Naive B cell (primary cell): ENCODE data around the gene MX1. TPM values are rescaled to one million over a fixed set of nuclear protein-coding genes. Genes with fewer than 3 reads are reported as not detected.

ENCODE experiments used
- ATAC-seq, 2 donors: fragments of 150-1000 bp; cut with Tn5 transposase; 2 replicates each; pipeline ENCODE4 v1.10.0; 2021; ENCODE audit warnings: low read depth in 2 of 2, mild to moderate bottlenecking in 2 of 2, moderate library complexity in 2 of 2
- DNase-seq: peaks from one replicate; pipeline ENCODE4 v3.0.0; 2022
- H3K27ac Mint-ChIP-seq, 6 donors: one replicate each; pipeline ENCODE4 v1.8.0; 2020 to 2022; ENCODE audit warnings: mild to moderate bottlenecking in 6 of 6, mixed read lengths in 6 of 6, moderate library complexity in 5 of 6, inconsistent platforms in 2 of 6
- H3K27me3 Mint-ChIP-seq, 3 donors: one replicate each; pipeline ENCODE4 v1.8.0; 2021 to 2022; ENCODE audit warnings: mixed read lengths in 3 of 3, mild to moderate bottlenecking in 1 of 3
- H3K36me3 Mint-ChIP-seq, 2 donors: one replicate each; pipeline ENCODE4 v1.8.0; 2020 to 2022; ENCODE audit warnings: mixed read lengths in 2 of 2, inconsistent platforms in 1 of 2, mild to moderate bottlenecking in 1 of 2
- H3K4me1 Mint-ChIP-seq, 3 donors: one replicate each; pipeline ENCODE4 v1.8.0; 2020 to 2022; ENCODE audit warnings: mixed read lengths in 3 of 3, inconsistent platforms in 1 of 3, mild to moderate bottlenecking in 1 of 3, moderate library complexity in 1 of 3
- H3K4me3 Mint-ChIP-seq, 8 donors: one replicate each; pipeline ENCODE4 v1.8.0; 2020 to 2022; ENCODE audit warnings: mild to moderate bottlenecking in 8 of 8, mixed read lengths in 8 of 8, moderate library complexity in 8 of 8, inconsistent platforms in 2 of 8
- H3K9me3 Mint-ChIP-seq, 7 donors: one replicate each; pipeline ENCODE4 v1.8.0; 2020 to 2022; ENCODE audit warnings: mixed read lengths in 7 of 7, mild to moderate bottlenecking in 5 of 7, inconsistent platforms in 2 of 7, moderate library complexity in 1 of 7
- polyA plus RNA-seq, 6 donors: library from polyadenylated mRNA; unstranded; fragments of 300-500 nt; fragmentation: Illumina TruSeq; gene quantifications; one replicate each; pipeline ENCODE4 v1.2.3, GENCODE V29; 2021; ENCODE audit warnings: low read depth in 6 of 6

The MX1 gene
- polyA plus RNA-seq, 6 donors from 2014 or later: 62.0 to 119 (median 77.7) TPM

DNA sequence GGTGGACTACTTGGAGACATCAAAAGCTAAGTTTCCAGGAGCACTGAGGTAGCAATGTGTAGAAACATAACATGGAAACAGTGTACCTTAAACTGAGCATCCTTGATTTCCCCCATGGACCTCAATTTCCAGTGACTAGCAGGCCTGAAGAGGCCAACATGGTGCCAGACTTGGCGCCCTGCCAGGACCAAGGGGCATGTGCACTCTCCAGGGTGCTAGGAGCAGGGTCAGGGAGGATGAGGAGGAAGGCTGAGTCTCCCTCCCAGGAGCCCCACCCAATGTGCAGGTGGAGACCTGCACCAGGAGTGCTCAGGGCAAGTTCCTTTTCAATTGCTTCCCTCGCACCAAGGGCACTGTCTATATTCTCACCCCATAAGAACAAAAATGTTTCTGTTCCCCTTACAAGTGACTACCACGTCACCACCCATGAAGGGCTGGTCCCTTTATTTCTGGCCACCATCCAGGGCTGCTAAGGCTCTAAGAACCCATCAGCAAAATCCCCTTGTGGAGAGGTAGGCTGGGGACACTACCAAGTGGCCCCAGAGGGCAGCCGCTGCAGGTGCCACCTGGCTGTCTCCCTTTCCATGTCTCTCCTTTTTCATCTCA, 39.2 kb downstream of the MX1 start:
- H3K36me3 Mint-ChIP-seq: peaks cover 6 to 15% of the 10 kb centered on the region in 2 donors
- H3K27ac Mint-ChIP-seq: peak overlapping the region in 1 of 6 donors; percentile 39
- peaks cover 0 to 13% (median 7%) of the 10 kb centered on the region in 7 donors for H3K9me3 Mint-ChIP-seq
- H3K4me3 Mint-ChIP-seq: no peak overlapping the region
- ATAC-seq: no peak
- peaks cover 22 to 28% (median 24%) of the 10 kb centered on the region in 3 donors for H3K4me1 Mint-ChIP-seq
- DNase-seq: no peak
- peaks cover 16 to 30% (median 24%) of the 10 kb centered on the region in 3 donors for H3K27me3 Mint-ChIP-seq

DNA sequence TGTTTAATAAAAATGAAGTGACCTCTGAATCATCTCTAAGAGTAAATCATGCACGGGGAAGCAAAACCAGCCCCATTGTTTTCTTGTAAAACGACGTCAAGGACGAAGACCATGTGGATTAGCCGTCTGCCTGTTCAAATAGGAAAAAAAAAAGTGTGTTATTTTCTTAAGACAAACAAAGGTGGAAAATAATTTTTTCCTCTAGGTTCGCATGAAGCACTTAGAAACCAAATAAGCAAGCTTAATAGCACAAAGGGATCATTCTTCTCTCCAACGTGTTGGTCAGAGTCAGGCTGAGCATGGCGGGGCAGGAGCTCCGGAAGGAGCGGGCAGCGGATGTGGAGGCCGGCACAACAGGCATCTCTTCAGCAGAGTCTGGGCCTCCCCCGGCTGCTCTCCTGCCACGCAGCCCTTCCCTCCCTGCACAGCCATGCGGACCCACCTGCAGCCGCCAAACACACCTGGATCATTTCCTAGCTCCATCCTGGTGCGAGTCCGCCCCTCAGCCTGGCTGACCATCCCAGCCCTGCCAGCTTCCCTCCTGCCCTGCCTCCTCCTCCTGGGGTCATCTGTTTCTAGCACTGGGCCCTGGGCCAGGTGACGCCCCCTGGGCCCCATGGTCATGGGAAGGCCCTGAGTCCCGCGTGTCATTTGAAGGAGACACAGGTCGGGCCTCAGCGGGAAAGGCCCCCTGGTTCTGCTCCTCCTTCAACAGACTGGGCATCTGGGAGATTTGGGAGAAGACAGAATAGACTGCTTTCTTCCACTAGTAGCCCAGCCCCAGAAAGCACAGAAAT, 40.2 kb downstream of the MX1 start:
- Mint-ChIP-seq H3K27ac (no peak overlapping the region), H3K27me3 (peaks cover 19 to 38% (median 24%) of the 10 kb centered on the region in 3 donors), H3K36me3 (peaks cover 6 to 15% of the 10 kb centered on the region in 2 donors), H3K4me3 (peak overlapping the region in 1 of 8 donors; percentile 41), H3K4me1 (peaks cover 15 to 21% (median 20%) of the 10 kb centered on the region in 3 donors), H3K9me3 (peaks cover 0 to 13% (median 7%) of the 10 kb centered on the region in 7 donors)
- DNase-seq (no peak), ATAC-seq (no peak)

DNA sequence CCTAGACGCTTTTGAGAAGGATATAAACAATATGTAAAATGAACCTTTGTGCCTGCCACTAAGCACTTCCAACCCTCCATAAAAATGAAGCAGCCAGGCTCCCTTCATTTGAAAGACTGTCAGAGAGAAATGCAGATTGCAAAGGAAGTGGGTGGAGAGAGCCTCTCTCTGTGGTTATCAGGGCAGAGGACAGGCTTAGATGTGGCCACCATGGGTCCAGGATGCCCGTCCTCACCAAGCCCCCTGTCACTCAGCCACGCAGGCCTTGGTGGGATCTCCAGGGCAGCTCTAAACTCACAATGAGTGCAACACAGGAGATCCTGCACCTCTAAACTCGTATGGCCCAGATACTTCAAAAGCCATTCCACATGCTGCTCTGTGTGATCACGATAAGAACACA, 44.0 kb downstream of the MX1 start:
- Mint-ChIP-seq H3K4me1 (peaks cover 0 to 3% (median 3%) of the 10 kb centered on the region in 3 donors), H3K27ac (peak overlapping the region in 1 of 6 donors; percentile 62), H3K9me3 (peaks cover 0 to 1% (median 0%) of the 10 kb centered on the region in 7 donors), H3K36me3 (no peaks in the 10 kb centered on the region), H3K27me3 (peaks cover 19 to 42% (median 31%) of the 10 kb centered on the region in 3 donors), H3K4me3 (no peak overlapping the region)
- ATAC-seq: no peak
- no peak for DNase-seq

DNA sequence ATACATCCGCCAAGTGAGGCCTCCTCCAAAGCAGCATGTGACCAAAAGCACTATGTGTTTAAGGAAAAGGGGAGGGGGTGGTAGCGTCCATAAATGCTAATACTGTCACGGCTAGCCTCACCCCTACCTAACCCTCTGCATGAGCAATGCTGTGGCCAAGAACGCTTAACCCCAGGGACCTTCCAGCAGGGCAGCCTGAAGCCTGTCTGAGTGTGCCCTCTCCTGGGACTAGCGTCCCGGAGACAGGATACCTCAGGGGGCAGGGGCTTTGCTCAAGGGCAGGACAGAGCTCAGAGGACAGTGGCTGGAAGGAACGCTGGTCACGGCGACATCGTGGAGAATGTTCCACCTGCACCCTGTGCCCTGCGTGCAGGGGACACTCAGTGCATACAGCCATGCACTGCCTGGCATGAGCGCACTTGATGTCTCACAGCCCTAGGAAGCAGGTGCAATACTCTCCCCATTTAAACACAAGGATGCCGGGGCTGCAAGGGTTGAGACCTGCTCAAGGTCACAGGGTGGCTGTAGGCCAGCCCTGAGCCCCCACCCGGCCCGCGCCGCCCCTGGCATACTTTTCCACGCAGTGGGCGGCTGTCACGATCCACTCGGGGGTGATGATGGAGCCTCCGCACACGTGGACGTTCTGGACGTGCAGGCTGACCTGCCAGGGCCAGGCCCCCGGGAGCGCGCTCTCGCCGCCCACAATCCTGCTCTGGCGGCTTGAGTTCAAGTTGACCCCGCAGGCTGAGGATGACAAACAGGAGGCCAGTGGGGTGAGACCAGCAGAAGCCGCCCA, 46.9 kb downstream of the MX1 start:
- ATAC-seq (no peak), DNase-seq (no peak)
- no peak overlapping the region for H3K27ac Mint-ChIP-seq
- H3K9me3 Mint-ChIP-seq: peaks cover 0 to 1% (median 0%) of the 10 kb centered on the region in 7 donors
- no peaks in the 10 kb centered on the region for H3K36me3 Mint-ChIP-seq
- H3K4me1 Mint-ChIP-seq: peaks cover 3 to 7% (median 6%) of the 10 kb centered on the region in 3 donors
- peaks cover 25 to 39% (median 29%) of the 10 kb centered on the region in 3 donors for H3K27me3 Mint-ChIP-seq
- H3K4me3 Mint-ChIP-seq: no peak overlapping the region

DNA sequence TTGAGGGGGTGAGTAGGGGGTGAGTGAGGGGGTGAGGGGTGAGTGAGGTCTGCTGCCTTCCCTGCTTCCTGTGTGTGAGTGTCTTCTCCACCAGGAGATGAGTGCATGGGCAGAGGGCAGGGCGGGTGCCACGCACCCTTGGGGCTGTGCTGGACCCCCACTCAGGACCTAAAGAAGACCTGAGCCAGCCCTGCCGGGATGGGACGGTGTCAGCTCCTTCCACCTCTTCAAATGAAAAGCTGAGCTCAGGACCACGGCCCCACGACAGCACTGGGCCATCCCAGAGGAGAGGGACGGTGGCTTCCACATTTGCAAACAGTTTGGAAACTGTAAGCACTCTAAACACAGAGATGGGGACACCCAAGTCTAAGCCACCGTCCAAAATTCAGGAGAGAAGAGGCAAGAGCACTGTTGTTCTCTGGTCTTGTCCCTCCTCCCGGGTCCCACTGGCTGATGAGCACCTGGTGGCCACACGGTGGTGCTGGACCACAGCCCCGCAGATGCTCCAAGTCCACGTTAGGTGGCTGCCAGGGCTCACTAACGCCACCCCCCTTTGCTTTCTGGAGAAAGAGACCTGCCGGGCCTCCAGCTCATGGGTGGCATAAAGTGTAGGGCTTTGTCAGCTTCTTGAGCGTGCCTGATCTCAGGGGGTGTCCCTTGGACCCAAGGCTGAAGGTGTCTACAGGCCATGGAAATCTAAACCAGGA, 49.8 kb downstream of the MX1 start:
- peaks cover 0 to 6% (median 4%) of the 10 kb centered on the region in 3 donors for H3K4me1 Mint-ChIP-seq
- ATAC-seq (no peak), DNase-seq (no peak)
- no peaks in the 10 kb centered on the region for H3K36me3 Mint-ChIP-seq
- H3K9me3 Mint-ChIP-seq: no peaks in the 10 kb centered on the region
- peaks cover 10 to 18% (median 12%) of the 10 kb centered on the region in 3 donors for H3K27me3 Mint-ChIP-seq
- peak overlapping the region in 1 of 6 donors; percentile 12 for H3K27ac Mint-ChIP-seq
- H3K4me3 Mint-ChIP-seq: no peak overlapping the region

DNA sequence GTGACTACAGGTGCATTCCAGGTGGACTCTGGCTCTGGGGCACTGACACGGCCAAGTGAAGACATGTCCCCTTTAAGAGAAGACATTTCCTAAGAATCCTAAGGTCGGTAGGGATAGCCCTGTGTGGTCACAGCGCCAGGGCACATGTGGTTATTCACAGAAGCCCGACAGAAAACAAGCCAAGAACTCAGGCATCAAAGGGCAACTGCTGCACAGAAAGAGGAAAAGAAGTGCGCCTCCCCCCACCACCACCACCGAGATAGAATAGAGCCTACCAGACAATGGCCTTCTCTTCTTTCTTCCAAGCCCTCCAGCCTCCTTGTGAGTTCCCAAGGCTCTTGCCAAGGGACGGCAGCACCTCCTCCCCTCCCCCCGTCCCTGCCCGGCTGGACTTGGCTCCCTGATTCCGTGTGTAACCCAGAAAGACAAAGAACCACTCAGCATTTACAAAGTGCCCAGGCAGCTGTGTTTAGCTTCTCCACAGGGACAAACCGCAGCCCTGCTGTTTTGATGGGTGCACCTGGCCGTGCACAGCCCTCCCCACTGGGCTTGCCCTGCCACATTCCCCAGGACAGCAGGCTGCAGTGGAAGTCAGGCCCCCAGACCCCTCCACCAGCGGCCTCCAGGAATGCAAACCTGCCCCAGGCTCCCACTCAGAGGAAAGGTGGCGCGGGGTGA, 51.7 kb downstream of the MX1 start:
- H3K27ac Mint-ChIP-seq: no peak overlapping the region
- no peaks in the 10 kb centered on the region for H3K36me3 Mint-ChIP-seq
- peaks cover 11 to 18% (median 13%) of the 10 kb centered on the region in 3 donors for H3K27me3 Mint-ChIP-seq
- H3K4me1 Mint-ChIP-seq: peaks cover 0 to 6% (median 4%) of the 10 kb centered on the region in 3 donors
- no peak for ATAC-seq
- H3K9me3 Mint-ChIP-seq: no peaks in the 10 kb centered on the region
- no peak overlapping the region for H3K4me3 Mint-ChIP-seq
- no peak for DNase-seq

DNA sequence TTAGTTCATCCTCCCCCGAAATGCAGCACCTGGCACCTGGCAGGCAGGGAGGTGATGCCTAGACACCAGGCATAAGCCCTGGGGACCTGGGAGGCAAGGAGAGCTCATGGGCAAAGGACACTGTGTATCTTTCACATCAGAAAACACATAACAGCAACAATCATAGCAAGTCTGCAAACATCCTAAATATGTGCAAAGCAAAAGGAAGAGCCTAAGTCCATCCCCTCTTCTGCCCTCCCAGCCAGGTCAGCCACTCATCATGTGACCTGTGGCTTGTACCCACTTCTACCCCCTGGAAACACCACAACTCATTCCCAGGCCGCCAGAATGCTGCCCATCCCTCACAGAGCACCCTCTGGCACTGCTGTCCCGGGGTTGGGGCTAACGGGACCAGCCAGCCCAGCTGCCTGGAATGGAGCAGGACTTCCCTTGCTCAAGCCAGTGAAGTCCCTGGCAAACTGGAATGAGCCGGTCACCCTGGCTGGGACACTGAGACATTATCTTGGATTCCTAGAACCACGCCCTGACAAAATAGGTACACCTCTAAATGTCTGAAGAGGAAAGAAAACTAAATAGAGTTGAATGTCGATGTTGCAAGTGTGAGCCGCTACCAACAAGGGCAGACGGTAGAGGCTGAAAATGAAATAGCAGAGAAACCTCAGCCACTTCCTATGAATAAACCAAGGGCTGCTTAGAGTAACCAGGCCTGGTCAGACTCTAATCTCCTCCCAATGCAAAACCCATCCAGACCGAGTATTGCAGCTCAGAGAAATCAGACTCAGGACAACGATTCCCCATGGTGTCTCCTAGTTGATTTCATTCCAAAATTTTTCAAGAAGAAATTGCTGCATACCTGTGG, 52.5 kb downstream of the MX1 start:
- peaks cover 0 to 6% (median 4%) of the 10 kb centered on the region in 3 donors for H3K4me1 Mint-ChIP-seq

DNA sequence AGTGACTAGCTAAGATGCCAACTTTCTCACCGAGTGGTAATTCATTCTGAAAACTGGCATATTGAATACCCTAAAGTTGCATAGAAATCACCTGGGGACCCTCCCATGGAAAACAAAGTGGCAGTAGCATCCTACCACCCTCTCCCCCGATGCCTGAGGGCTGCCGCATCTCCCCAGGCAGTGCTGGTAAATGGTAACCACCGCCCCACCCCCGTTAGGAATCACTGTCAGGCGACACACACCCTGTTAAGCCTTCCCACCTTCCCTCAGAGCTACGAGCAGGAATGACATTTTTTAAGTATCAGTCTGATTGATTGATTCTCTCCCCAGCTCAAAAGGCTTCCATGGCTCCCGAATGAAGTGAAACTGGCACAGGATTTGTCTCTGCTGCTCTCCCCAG, 53.6 kb downstream of the MX1 start:
- no peak for ATAC-seq
- H3K4me1 Mint-ChIP-seq: peaks cover 0 to 6% (median 4%) of the 10 kb centered on the region in 3 donors
- no peak for DNase-seq
- peak overlapping the region in 1 of 6 donors; percentile 17 for H3K27ac Mint-ChIP-seq
- H3K4me3 Mint-ChIP-seq: no peak overlapping the region
- no peaks in the 10 kb centered on the region for H3K36me3 Mint-ChIP-seq
- peaks cover 16 to 21% (median 16%) of the 10 kb centered on the region in 3 donors for H3K27me3 Mint-ChIP-seq
- no peaks in the 10 kb centered on the region for H3K9me3 Mint-ChIP-seq

More for the DNA sequence above, 52.5 kb downstream of the MX1 start:
- DNase-seq: no peak
- no peak overlapping the region for H3K27ac Mint-ChIP-seq
- H3K36me3 Mint-ChIP-seq: no peaks in the 10 kb centered on the region
- no peaks in the 10 kb centered on the region for H3K9me3 Mint-ChIP-seq
- H3K4me3 Mint-ChIP-seq: no peak overlapping the region
- no peak for ATAC-seq
- H3K27me3 Mint-ChIP-seq: peaks cover 16 to 21% (median 16%) of the 10 kb centered on the region in 3 donors

DNA sequence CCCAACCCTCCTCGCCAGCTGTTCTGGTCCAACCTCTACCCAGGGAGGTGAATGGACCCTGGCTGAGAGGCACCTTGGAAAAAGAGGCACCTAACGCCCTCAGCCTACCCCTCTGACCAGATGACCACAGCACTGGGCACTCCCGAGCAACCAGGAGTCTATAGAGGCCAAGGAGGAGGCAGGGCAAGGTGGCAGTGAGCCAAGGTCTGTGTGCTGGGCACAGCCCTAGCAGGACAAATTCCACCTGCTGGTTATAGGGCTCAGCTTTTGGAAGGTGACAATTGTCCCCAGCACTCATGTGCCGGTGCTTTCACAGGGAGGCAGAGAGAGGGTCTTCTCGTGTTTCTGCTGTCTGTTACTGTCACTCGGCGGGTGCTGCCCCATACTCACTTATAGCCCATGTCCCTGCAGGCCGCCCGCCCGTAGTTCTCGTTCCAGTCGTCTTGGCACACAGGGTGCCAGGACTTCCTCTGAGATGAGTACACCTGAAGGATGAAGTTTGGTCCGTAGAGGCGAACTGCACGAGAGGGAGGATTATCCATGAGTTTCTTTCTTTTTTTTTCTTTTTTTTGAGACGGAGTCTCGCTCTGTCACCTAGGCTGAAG, 54.1 kb downstream of the MX1 start:
- H3K4me1 Mint-ChIP-seq: peaks cover 0 to 6% (median 4%) of the 10 kb centered on the region in 3 donors
- no peak for ATAC-seq
- peaks cover 16 to 21% (median 16%) of the 10 kb centered on the region in 3 donors for H3K27me3 Mint-ChIP-seq
- DNase-seq: no peak
- H3K36me3 Mint-ChIP-seq: no peaks in the 10 kb centered on the region
- no peak overlapping the region for H3K4me3 Mint-ChIP-seq
- H3K27ac Mint-ChIP-seq: peak overlapping the region in 1 of 6 donors; percentile 17
- no peaks in the 10 kb centered on the region for H3K9me3 Mint-ChIP-seq

DNA sequence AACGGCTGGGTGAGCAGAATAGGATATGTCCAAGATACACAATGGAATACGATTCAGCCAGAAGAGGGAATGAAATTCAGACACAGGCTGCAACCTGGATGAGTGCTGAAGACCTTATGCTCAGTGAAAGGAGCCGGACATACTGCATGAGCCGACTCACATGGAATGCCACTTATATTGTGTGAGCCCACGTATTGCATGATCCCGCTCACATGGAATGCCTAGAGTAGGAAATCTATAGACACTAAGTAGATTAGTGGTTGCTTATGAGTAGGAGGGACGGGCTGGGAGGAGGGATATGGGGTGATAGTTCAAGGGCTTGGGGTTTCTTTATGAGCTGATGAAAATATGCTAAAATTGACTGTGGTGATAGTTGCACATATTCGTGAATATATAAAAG, 55.2 kb downstream of the MX1 start:
- H3K4me3 Mint-ChIP-seq: no peak overlapping the region
- H3K27me3 Mint-ChIP-seq: peaks cover 16 to 21% (median 16%) of the 10 kb centered on the region in 3 donors
- H3K4me1 Mint-ChIP-seq: peaks cover 0 to 6% (median 4%) of the 10 kb centered on the region in 3 donors
- no peaks in the 10 kb centered on the region for H3K36me3 Mint-ChIP-seq
- no peaks in the 10 kb centered on the region for H3K9me3 Mint-ChIP-seq
- H3K27ac Mint-ChIP-seq: no peak overlapping the region
- no peak for DNase-seq
- ATAC-seq: no peak

DNA sequence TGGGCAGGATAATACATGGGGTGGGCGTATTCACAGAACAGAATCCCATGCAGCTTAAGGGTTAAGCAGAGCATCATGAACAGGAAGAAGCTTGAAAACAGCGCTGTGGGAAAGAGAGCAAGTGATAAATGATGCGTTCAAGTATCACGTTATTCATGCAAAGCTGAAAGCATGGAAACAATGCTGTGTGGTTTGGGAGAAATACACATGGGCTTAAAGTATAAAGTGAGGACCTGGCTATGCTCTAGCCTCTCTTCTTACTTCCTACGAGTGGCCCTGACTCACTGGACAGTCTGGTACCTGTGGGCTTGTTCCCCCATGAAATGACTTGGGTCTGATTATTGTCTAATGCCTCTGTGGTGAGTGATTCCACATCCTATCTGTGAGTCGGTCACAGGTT, 56.3 kb downstream of the MX1 start:
- H3K4me3 Mint-ChIP-seq: no peak overlapping the region
- ATAC-seq: no peak

More for the DNA sequence above, 56.3 kb downstream of the MX1 start:
- H3K36me3 Mint-ChIP-seq: no peaks in the 10 kb centered on the region
- H3K4me1 Mint-ChIP-seq: peaks cover 0 to 4% (median 4%) of the 10 kb centered on the region in 3 donors
- no peak for DNase-seq
- no peaks in the 10 kb centered on the region for H3K9me3 Mint-ChIP-seq
- peaks cover 20 to 25% (median 22%) of the 10 kb centered on the region in 3 donors for H3K27me3 Mint-ChIP-seq
- H3K27ac Mint-ChIP-seq: peak overlapping the region in 2 of 6 donors; percentile 52 to 64
